GM18873 (cell line): ENCODE results near the gene CDH23.

Source experiments
- ATAC-seq: cut with Tn5 transposase; IDR thresholded peaks from one replicate; pipeline ENCODE4 v1.9.1; 2021; ENCODE audit warnings: mild to moderate bottlenecking, moderate library complexity, moderate number of reproducible peaks; ENCODE audit not compliant: unreplicated experiment, low FRiP score

CDH23 gene

GRCh38 chr10:71608819-71609768 lies 212.4 kb downstream of the CDH23 start:
- no peak for ATAC-seq

- ATAC-seq: no peak
Observed at GRCh38 chr10:71610651-71611050, 213.9 kb downstream of the CDH23 start.

- no peak for ATAC-seq
Observed at GRCh38 chr10:71611131-71611530, 214.4 kb downstream of the CDH23 start.

GRCh38 chr10:71611709-71612422 lies 215.1 kb downstream of the CDH23 start:
- no peak for ATAC-seq

- ATAC-seq: no peak
Observed at GRCh38 chr10:71613261-71613777, 216.6 kb downstream of the CDH23 start.

GRCh38 chr10:71613877-71614276 lies 217.2 kb downstream of the CDH23 start:
- no peak for ATAC-seq

- ATAC-seq: no peak
Observed at GRCh38 chr10:71614946-71615345, 218.2 kb downstream of the CDH23 start.

GRCh38 chr10:71615538-71616329 lies 219.0 kb downstream of the CDH23 start:
- no peak for ATAC-seq

GRCh38 chr10:71616817-71617654 lies 220.3 kb downstream of the CDH23 start:
- ATAC-seq: no peak

- ATAC-seq: no peak
Observed at GRCh38 chr10:71618176-71618575, 221.5 kb downstream of the CDH23 start.

GRCh38 chr10:71618598-71618997 lies 221.9 kb downstream of the CDH23 start:
- ATAC-seq: no peak

- ATAC-seq: no peak
Observed at GRCh38 chr10:71620642-71621041, 223.9 kb downstream of the CDH23 start.

GRCh38 chr10:71621231-71622153 lies 224.8 kb downstream of the CDH23 start:
- no peak for ATAC-seq

GRCh38 chr10:71622154-71622526 lies 225.4 kb downstream of the CDH23 start:
- ATAC-seq: no peak

- no peak for ATAC-seq
Observed at GRCh38 chr10:71622616-71623015, 225.9 kb downstream of the CDH23 start.

- no peak for ATAC-seq
Observed at GRCh38 chr10:71623098-71623985, 226.6 kb downstream of the CDH23 start.

- no peak for ATAC-seq
Observed at GRCh38 chr10:71623986-71624291, 227.2 kb downstream of the CDH23 start.
